GM10266 (cell line): Measurements from ENCODE around the gene MX2.

Experiments
- DNase-seq: peaks from one replicate; pipeline ENCODE4 v3.0.0; 2012; ENCODE audit errors: extremely low spot score
- TF ChIP-seq, protein P1 (sequence below): IDR thresholded peaks from 2 replicates; pipeline ENCODE4 v1.5.1; 2012; ENCODE audit warnings: mild to moderate bottlenecking, low read depth; ENCODE audit not compliant: control insufficient read depth, insufficient read depth; ENCODE audit errors: missing control alignments

The MX2 gene

DNA sequence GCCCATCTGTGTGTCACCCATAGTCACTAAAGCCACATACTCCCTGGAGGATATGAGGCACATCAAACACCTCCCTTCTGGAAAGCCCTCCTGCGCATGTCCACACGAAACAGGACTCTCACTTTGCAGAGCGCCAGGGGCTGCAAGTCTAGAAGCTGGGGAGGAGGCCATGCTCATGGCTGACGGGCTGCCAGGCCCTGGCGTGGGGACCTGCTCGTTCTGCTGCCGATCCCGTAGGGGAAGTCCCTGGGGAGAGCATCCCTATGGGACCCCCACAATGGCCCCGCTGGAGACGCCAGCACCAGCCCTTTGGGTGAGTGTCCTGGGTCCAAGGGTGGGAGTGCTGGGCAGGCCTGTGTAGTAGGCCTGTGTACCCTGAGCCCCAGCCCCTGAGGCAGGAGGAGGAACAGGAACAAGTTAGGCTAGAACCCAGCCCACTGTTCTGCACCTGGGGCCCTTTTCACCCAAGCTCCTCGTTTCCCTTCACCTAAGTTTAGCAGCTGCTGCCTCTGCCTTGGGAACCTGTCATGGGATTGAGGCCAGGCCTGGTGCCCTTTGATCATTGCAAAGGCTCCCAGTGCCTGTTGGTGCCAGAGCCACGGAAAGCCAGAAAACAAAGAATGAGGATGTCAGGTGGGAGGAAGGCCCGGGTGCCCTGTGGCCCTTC lies 35.3 kb upstream of the MX2 start:
- TF ChIP-seq, protein P1, sequence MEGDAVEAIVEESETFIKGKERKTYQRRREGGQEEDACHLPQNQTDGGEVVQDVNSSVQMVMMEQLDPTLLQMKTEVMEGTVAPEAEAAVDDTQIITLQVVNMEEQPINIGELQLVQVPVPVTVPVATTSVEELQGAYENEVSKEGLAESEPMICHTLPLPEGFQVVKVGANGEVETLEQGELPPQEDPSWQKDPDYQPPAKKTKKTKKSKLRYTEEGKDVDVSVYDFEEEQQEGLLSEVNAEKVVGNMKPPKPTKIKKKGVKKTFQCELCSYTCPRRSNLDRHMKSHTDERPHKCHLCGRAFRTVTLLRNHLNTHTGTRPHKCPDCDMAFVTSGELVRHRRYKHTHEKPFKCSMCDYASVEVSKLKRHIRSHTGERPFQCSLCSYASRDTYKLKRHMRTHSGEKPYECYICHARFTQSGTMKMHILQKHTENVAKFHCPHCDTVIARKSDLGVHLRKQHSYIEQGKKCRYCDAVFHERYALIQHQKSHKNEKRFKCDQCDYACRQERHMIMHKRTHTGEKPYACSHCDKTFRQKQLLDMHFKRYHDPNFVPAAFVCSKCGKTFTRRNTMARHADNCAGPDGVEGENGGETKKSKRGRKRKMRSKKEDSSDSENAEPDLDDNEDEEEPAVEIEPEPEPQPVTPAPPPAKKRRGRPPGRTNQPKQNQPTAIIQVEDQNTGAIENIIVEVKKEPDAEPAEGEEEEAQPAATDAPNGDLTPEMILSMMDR, result no peak
- DNase-seq, result no peak

DNA sequence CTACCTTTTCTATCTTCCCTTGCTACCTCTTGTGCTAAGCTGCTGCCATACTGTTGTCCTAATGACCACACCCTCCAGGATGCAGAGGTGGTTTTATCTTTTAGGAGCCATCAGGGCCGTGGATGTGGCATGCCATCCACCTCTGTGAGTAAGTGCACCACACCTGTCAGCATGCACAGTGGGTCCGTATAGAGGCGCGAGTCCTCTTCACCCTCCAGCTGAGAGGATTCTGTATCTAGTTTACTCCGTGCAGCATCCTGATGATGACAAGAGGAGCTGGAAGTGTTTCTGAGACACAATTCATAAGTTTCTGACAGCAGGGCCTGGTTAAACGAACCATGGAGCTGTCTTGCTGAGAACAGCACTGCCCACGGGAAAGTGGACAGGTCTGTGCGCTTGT lies 34.1 kb upstream of the MX2 start:
- TF ChIP-seq, protein P1, result no peak
- DNase-seq, result no peak

DNA sequence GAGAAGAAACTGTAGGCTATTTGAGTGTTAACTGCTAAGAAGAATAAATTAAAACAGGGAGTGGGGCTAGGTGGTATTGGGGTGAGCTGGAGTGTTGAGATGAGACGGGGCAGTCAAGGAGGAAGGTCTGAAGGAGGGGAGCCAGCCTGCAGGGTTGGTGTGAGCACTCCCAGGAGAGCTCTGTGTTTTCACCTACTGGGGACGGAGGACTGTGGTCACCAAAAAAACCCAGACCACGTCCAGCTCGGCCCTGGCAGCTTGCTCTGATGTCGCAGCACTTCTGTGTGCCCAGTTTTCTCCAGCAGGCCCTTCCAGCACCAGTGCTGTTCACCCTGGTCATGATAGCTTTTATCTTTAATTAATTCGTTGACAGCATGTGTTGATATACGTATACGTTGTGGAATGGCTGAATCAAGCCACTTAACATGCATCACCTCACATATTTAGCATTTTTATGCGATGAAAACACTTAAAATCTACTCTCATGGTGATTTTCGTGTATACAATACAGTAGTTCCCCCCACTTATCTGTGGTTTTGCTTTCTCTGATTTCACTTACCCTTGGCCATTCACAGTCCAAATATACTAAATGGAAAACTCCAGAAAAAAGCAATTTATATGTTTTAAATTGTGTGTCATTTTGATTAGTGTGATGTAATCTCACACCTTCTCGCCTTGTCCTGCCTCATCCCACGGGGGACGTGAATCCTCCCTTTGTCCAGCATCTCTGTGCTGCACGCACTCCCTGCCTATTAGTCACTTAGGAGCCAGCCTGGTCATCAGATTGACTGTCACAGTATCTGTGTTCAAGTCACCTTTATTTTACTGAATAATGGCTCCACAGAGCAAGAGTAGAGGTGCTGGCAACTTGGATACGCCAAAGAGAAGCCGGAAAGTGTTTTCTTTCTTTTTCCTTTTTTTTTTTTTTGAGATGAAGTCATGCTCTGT lies 32.9 kb upstream of the MX2 start:
- TF ChIP-seq, protein P1, result no peak
- DNase-seq, result no peak

DNA sequence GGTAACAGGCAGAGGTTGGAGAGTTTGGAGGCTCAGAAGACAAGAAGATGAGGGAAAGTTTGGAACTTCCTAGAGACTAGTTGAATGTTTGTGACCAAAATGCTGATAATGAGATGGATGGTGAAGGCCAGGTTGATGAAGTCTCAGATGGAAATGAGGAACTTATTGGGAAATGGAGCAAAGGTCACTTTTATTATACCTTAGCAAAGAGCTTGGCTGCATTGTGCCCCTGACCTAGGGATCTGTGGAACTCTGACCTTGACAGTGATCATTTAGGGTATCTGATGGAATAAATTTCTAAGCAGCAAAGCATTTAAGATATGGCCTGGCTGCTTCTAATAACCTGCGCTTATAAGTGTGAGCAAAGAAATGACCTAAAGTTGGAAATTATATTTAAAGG lies 28.1 kb upstream of the MX2 start:
- DNase-seq, result no peak
- TF ChIP-seq, protein P1, result no peak

DNA sequence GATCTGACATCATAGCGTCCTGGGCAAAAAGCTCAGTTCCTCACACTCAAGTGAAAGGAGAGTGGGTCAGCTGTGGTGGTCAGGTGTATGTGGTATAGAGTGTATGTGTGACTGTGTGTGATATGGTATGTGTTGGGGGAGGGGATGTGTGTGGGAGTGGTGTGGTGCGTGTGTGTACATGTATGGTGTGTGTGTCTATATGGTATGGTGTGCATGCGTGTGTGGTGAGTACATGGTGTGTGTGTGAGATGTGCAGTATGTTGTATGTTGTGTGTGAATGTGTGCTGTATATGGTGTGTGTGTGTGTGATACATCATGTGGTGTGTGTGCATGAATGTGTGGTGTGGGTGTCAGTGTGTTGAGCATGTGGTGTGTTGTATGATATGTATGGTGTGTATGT lies 24.3 kb upstream of the MX2 start:
- TF ChIP-seq, protein P1, result no peak
- no peak for DNase-seq

DNA sequence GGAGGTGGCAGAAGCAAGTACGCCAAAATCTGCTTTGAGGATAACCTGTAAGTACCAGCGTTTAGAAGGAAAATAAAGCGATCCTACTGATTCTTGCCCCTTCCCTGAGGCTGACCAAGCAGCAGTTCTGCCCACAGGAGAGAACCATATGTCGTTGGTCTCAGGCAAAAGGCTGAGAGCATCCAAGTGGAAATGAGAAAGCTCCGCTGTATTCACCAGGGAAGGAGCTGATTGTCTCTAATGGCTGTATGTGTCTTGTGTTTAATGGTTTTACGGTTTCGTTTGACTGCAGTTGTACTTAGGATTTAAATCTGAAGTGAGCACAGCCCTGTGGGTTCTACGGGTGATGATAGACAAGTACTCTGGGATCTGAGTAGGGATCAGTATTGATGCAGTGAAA lies 23.4 kb upstream of the MX2 start:
- no peak for DNase-seq
- TF ChIP-seq, protein P1, result no peak

DNA sequence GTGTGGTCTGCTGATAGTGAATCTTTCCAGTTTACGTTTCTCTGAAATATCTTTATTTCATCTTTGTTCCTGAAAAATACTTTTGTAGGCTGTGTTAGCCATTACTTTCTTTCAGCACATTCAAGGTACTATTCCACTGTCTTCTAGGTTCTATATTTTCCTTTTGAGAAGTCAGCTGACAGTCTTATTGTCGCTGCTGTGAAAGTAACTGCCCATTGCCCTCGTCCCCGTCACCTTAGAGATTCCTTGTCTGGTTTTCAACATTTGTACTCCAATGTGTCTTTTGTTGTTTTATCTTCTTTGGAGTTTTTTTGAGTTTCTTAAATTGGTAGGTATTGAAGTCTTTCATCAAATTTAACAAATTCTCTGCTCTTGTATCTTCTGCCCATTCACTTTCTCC lies 19.8 kb upstream of the MX2 start:
- TF ChIP-seq, protein P1, result no peak
- DNase-seq, result no peak
